ENCODE results near the gene STXBP6.

DNA sequence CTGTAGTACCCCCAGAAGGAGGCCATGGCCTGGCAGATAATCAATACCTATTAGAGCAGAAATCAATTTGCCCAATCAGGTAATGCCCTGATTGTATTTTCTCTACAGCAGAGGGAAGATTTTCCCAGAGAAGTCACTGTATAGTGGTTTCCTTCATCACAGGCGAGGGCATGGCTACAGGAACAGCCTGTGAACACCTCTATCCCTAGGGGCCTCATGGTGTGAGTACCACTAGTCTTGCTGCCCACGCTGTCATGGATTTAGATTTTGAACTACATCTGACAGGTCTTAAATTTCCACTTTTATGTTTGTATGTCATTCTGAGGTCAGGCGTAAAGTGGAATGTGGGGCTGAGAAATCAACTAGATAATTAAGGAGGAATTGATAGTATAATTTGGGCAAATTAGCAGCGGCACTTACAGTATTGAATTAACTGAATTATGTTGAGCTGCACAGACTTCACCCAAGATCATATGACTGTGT is 42.4 kb upstream of the STXBP6 start:
- no peak for TF ChIP-seq FOXP2 (optimal IDR thresholded peaks at IDR 0.05; ENCODE audit: borderline replicate concordance, extremely low read depth, extremely low read length, insufficient read depth)
- TF ChIP-seq, protein P1, sequence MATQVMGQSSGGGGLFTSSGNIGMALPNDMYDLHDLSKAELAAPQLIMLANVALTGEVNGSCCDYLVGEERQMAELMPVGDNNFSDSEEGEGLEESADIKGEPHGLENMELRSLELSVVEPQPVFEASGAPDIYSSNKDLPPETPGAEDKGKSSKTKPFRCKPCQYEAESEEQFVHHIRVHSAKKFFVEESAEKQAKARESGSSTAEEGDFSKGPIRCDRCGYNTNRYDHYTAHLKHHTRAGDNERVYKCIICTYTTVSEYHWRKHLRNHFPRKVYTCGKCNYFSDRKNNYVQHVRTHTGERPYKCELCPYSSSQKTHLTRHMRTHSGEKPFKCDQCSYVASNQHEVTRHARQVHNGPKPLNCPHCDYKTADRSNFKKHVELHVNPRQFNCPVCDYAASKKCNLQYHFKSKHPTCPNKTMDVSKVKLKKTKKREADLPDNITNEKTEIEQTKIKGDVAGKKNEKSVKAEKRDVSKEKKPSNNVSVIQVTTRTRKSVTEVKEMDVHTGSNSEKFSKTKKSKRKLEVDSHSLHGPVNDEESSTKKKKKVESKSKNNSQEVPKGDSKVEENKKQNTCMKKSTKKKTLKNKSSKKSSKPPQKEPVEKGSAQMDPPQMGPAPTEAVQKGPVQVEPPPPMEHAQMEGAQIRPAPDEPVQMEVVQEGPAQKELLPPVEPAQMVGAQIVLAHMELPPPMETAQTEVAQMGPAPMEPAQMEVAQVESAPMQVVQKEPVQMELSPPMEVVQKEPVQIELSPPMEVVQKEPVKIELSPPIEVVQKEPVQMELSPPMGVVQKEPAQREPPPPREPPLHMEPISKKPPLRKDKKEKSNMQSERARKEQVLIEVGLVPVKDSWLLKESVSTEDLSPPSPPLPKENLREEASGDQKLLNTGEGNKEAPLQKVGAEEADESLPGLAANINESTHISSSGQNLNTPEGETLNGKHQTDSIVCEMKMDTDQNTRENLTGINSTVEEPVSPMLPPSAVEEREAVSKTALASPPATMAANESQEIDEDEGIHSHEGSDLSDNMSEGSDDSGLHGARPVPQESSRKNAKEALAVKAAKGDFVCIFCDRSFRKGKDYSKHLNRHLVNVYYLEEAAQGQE (IDR thresholded peaks at IDR 0.05; ENCODE audit: insufficient read depth in 1 of 2, low read depth in 2 of 2, low read length in 2 of 2), result no peak
- no peak for TF ChIP-seq POLR2AphosphoS5 (IDR thresholded peaks at IDR 0.05; ENCODE audit: low read depth, low read length)
